ENCODE results near the gene KDM4C. TPM values are rescaled to one million over a fixed set of nuclear protein-coding genes. Genes with fewer than 3 reads are reported as not detected.

The KDM4C gene
- total RNA-seq, 1 donor from 2014 or later, result 39.8 TPM

GRCh38 chr9:6925836-6926235, 168.1 kb downstream of the KDM4C start:
- Histone ChIP-seq H3K4me3 (no peak overlapping the region), H3K36me3 (no peaks in the 10 kb centered on the region), H3K4me1 (peaks cover 15% of the 10 kb centered on the region), H3K9me3 (no peaks in the 10 kb centered on the region), H3K27ac (no peak overlapping the region), H3K27me3 (ENCODE audit: low read depth) (no peaks in the 10 kb centered on the region)
- intact Hi-C loops (cut with DNase I), result no loop called here
- ATAC-seq (no peak), DNase-seq (no peak)
- TF ChIP-seq CTCF (IDR thresholded peaks at IDR 0.05), result no peak

DNA sequence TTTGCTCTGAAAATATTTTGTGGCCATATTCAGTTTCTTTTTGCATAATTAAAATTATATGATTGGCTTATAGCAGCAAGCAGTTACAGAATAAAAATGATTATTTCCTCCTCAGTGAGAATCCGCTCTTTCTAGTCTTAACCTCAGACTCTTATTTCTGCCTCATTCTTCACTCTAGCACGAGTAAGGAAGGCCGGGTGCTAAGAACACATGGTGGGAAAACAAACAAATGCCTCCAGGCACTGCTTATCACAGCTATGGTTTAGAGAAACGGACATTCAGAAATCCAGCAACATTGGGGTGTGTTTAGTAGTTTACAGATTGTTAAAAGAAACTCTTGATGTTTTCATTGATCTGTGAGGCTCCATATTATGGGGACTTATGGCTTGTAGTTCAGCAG, 168.7 kb downstream of the KDM4C start:
- intact Hi-C loops (cut with DNase I), result no loop called here
- Histone ChIP-seq H3K27me3 (ENCODE audit: low read depth) (no peaks in the 10 kb centered on the region), H3K4me1 (peaks cover 15% of the 10 kb centered on the region), H3K27ac (no peak overlapping the region), H3K4me3 (no peak overlapping the region), H3K36me3 (no peaks in the 10 kb centered on the region), H3K9me3 (no peaks in the 10 kb centered on the region)
- ATAC-seq (no peak), DNase-seq (no peak)
- TF ChIP-seq CTCF (IDR thresholded peaks at IDR 0.05), result no peak

- ATAC-seq, result no peak
- H3K4me3 ChIP-seq, result no peak overlapping the region
- TF ChIP-seq CTCF (IDR thresholded peaks at IDR 0.05), result no peak
- H3K27ac ChIP-seq, result no peak overlapping the region
- no peaks in the 10 kb centered on the region for H3K9me3 ChIP-seq
- no peaks in the 10 kb centered on the region for H3K27me3 ChIP-seq (ENCODE audit: low read depth)
- intact Hi-C loops (cut with DNase I), result no loop called here
- no peaks in the 10 kb centered on the region for H3K36me3 ChIP-seq
- H3K4me1 ChIP-seq, result peaks cover 7% of the 10 kb centered on the region
- DNase-seq, result no peak
These were observed 170.1 kb downstream of the KDM4C start for GRCh38 chr9:6927838-6928237.

GRCh38 chr9:6928863-6929262, 171.1 kb downstream of the KDM4C start:
- TF ChIP-seq CTCF (IDR thresholded peaks at IDR 0.05), result no peak
- intact Hi-C loops (cut with DNase I), result no loop called here
- H3K4me1 ChIP-seq, result peaks cover 6% of the 10 kb centered on the region
- no peaks in the 10 kb centered on the region for H3K27me3 ChIP-seq (ENCODE audit: low read depth)
- no peak overlapping the region for H3K27ac ChIP-seq
- no peaks in the 10 kb centered on the region for H3K9me3 ChIP-seq
- DNase-seq (no peak), ATAC-seq (no peak)
- no peak overlapping the region for H3K4me3 ChIP-seq
- no peaks in the 10 kb centered on the region for H3K36me3 ChIP-seq

DNA sequence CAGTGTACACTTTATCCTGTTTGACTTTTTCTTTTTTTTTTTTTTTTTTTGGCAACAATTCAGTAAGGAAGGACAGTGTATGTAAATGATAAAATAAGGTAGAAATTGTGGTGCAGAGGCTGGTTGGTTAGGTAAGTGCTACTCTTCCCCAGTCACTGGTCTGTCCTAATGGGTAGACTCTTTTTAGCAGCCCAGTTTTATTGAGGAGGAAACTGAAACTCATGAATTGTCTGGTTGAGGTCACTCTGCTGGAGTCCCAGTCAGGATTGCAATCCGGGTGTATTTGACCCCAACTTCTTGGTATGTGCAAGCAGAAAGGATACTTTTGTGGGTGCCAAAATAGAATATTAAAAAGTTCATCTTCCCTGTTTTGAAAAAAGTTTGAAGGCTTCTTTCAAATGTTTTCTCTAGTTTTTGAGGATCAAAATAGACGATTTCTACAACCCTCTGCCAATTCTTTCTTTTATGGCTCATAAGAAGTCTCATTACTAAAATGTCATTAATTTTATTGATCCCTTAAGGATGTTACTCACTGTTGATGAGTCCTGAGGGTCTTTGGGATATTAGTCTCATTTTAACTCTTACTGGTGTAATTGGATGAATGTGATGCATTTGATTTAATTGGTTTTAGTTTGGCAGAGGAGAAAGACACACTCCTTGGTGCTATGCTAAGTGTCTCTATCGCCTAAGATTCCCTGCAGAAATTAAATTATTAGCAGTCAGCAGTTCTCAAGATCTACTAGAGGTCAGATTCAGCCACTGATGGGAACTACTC, 171.9 kb downstream of the KDM4C start:
- H3K4me1 ChIP-seq, result peaks cover 6% of the 10 kb centered on the region
- intact Hi-C loops (cut with DNase I), result no loop called here
- H3K9me3 ChIP-seq, result no peaks in the 10 kb centered on the region
- no peaks in the 10 kb centered on the region for H3K27me3 ChIP-seq (ENCODE audit: low read depth)
- no peak for ATAC-seq
- no peaks in the 10 kb centered on the region for H3K36me3 ChIP-seq
- no peak overlapping the region for H3K27ac ChIP-seq
- no peak for TF ChIP-seq CTCF (IDR thresholded peaks at IDR 0.05)
- H3K4me3 ChIP-seq, result no peak overlapping the region
- DNase-seq, result no peak
